ENCODE results near the gene CDH6.
"Not testable (repeated sequence)": the region's sequence is repeated elsewhere in the genome, so short reads cannot be mapped to it uniquely, and the experiment has no call there.

The CDH6 gene

GRCh38 chr5:31328040-31328733, 134.7 kb downstream of the CDH6 start:
- no peak for DNase-seq (ENCODE audit: low read depth in 3 of 3)

DNA sequence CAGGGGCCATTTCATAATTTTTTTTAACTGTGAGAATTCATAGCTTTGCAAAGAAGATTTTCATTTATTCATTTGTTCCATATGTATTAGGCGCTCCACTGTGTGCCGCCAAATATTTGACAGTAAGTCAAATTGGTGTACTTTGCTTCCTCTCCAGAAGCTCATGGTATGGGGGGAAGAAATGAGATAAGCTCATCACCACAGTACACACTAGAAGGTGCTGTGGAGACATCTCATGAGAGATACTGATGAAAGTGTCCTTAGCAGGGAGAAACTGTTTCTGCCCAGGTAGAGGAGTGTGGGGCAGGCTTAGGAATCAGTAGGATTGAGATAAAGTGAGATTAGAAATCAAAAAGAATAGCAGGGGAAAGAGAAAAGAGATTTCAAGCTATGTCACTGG, 136.2 kb downstream of the CDH6 start:
- no peak for DNase-seq (ENCODE audit: low read depth in 3 of 3)

- no peak for DNase-seq (ENCODE audit: low read depth in 3 of 3)
Measured at GRCh38 chr5:31332160-31332559, 138.7 kb downstream of the CDH6 start.

DNA sequence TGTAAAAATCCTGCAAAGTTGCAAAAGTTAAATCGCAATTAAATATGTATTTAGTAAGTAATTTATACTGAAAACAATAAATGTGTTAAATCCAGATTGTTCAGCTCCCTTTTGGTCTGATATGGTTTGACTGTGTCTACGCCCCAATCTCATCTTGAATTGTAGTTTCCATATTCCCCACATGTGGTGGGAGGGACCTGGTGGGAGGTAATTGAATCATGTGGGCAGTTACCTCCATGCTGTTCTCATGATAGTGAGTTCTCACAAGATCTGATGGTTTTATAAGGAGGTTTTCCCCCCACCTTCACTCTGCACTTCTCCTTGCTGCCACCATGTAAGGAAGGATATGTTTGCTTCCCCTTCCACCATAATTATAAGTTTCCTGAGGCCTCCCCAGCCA, 140.0 kb downstream of the CDH6 start:
- no peak for DNase-seq (ENCODE audit: low read depth in 3 of 3)

DNA sequence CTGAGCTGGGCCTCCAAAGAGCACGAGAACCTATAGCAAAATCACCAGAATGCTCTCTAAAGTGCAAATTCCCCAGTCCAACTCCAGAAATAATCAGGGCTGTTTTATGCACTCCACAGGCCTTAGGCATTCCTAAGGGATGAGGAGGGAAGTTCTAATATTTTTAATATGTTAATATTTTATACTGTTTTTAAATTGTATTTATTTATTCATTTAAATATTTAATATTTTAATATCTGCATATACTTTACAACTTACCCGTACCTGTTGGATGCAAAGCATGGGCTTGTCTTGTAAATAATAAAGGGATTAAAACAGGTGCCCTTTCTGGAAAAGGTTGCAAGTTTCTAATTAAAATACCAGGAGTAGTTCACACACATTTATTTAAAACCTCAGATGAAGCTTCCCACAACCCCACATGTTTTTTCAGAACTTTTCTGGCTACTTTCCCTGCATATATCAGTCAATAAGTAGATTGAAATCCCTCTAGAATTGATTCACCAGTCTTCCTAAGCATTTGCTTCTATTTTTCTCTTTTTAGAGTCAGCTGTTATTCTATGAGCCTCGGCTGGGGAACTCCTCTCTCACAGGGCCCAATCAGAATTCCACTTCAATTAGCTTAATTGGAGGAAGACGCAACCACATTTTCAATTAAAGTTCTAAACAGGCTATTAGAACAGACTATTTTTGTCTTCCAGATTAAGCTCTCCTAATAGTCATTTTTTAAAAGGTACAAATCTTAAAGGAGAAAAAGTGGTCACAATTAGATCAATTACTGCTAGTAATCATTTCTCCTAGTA, 140.8 kb downstream of the CDH6 start:
- no peak for DNase-seq (ENCODE audit: low read depth in 3 of 3)

GRCh38 chr5:31335456-31335855, 142.0 kb downstream of the CDH6 start:
- no peak for DNase-seq (ENCODE audit: low read depth in 3 of 3)

DNA sequence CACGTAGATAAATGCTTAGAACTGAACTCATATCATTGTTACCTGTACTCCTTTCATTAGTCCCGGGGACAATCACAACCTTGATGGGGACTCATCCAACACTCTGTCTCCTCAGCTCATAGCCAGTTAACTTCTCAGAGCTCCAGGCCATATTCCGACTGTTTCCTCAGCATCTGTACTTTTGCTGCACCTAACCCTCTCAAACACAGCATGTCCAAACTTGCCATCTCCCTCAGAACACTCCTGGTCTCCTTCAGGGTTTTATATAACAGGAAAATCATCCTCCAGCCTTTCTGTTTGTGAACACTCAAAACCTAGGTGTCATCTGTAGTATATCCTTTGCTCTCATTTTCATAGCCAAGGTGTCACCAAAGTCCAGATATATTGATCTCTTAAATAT, 150.5 kb downstream of the CDH6 start:
- DNase-seq (ENCODE audit: low read depth in 3 of 3): no peak

GRCh38 chr5:31346896-31347551, 153.5 kb downstream of the CDH6 start:
- no peak for DNase-seq (ENCODE audit: low read depth in 3 of 3)

GRCh38 chr5:31347552-31347905, 154.0 kb downstream of the CDH6 start:
- no peak for DNase-seq (ENCODE audit: low read depth in 3 of 3)

- DNase-seq (ENCODE audit: low read depth in 3 of 3): no peak
Measured at GRCh38 chr5:31350395-31350794, 156.9 kb downstream of the CDH6 start.

- DNase-seq (ENCODE audit: low read depth in 3 of 3): no peak
Measured at GRCh38 chr5:31355337-31355736, 161.9 kb downstream of the CDH6 start.

DNA sequence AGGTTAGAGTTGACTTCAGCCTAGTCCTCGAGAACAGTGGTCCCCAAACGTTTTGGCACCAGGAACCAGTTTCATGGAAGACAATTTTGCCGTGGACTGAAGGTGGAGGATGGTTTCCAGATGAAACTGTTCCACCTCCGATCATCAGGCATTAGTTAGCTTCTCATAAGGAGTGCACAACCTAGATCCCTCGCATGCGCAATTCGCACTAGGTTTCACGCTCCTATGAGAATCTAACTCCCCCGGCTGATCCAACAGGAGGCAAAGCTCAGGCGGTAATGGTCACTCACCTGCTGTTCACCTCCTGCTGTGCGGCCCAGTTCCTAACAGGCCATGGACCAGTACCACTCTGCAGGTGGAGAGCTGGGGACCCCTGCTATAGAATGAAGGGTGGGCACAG, 163.6 kb downstream of the CDH6 start:
- DNase-seq (ENCODE audit: low read depth in 3 of 3): no peak

- no peak for DNase-seq (ENCODE audit: low read depth in 3 of 3)
Measured at GRCh38 chr5:31359839-31360238, 166.4 kb downstream of the CDH6 start.

DNA sequence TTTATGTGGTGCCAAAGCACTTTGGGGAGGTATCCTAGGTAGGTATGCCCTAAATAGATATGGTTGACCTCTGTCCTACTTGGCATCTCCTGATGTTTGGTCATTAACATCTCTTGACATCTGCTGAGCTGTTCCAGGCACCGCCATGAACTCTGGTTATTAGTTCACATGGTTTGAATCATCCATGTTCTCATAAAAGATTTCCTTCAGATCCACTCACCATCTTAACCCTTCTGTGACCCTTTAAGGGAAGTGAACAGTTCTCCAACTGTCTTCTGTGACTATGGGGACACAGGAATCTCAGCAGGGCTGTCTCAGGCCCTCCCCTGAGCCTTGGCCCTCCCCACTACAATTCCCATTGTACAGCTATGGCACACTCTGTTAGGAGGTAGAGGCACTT, 167.7 kb downstream of the CDH6 start:
- no peak for DNase-seq (ENCODE audit: low read depth in 3 of 3)

DNA sequence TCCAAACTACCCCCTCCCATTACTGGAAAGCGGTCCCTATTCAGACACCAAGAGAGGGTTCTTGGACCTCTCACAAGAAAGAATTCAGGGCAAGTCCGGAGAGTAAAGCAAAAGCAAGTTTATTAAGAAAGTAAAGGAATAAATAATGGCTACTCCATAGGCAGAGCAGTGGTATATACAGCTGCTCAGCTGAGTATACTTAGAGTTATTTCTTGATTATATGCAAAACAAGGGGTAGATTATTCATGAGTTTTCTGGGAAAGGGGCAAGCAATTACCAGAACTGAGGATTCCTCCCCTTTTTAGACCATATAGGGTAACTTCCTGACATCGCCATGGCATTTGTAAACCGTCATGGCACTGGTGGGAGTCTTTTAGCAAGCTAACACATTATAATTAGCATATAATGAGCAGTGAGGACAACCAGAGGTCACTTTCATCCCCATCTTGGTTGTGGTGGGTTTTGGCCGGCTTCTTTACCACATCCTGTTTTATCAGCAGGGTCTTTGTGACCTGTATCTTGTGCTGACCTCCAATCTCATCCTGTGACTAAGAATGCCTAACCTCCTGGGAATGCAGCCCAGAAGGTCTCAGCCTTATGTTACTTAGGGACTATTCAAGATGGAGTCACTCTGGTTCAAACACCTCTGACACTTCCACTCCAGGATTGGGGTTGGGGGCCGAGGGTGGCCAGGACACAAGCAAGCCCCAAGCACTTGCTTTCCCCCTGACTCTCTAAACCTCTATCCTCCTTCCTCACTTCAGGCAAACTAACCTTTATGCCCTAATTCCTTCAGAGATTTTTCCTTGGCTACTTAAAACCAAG, 168.4 kb downstream of the CDH6 start:
- DNase-seq (ENCODE audit: low read depth in 3 of 3): not testable (repeated sequence)

GRCh38 chr5:31362529-31362900, 169.0 kb downstream of the CDH6 start:
- no peak for DNase-seq (ENCODE audit: low read depth in 3 of 3)

GRCh38 chr5:31362931-31363568, 169.6 kb downstream of the CDH6 start:
- no peak for DNase-seq (ENCODE audit: low read depth in 3 of 3)

DNA sequence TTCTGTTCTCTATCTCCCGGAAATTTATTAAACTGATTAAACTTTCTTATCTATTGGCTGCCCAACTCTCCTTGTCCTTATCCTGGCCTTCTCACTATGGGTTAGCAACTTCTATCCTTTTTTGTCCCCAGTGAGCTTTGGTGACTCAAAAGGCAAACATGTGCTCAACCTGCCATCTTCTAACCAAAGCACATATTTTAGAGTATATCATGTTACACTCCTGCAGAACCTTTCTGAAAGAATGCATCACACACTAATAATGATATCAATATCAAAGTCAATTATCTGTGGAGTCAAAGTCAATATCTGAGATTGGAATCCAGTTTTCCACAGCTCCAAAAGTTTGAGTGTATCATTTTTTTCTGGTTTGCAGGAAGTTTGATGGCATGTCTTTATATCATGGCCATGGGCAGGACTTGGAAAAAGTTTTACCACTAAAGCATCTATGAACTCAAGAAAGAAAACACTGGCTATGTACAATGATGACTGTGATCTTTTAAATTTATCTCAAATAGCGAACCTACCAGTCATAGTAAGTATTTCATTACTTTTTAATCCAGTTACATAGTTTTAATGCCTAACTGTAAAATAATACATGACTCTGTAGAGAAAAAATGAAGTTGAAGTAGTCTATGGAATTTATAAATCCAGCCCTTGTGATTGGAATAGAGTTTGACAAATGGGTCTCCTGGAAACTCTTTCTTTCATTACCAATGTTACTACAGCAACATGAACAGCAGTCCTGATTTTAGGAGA, 171.6 kb downstream of the CDH6 start:
- no peak for DNase-seq (ENCODE audit: low read depth in 3 of 3)

DNA sequence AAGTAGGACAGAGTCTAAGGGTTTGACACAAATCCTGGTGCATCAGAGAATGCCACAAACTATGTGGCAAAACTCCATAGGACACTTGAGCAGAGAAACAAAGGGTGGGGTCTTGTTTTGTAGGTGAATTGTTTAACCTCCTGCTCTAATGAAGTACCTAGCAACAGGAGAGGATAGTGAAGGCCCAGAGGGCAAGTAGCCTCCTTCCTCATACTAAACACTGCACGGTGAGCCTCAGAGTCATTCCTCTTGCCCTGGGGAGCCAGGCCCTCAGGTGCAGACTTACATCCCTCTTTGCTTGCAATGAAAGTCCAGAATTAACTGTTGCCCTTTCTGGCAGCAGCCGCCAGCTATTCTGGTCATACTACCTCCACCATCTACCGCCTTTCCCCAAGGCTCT, 172.3 kb downstream of the CDH6 start:
- no peak for DNase-seq (ENCODE audit: low read depth in 3 of 3)

DNA sequence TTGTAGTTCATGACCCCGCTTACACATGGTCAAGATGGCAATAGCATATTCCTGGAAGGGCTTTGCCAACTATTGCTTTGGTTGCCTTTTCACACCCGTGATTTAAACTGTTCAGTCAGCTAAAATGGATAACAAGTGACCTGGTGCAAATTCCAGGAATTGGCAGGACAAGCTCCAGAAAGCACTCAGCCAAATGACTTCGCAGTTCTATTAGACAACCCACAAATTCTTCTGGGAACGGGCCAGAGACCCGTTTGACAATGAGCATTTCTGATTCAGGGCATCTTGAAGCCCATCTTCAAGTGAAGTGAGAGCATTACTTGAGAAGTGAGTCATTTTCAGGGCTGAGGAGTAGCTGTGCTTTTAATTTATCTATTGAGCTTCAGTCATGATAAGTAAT, 173.5 kb downstream of the CDH6 start:
- no peak for DNase-seq (ENCODE audit: low read depth in 3 of 3)

GRCh38 chr5:31372124-31372523, 178.6 kb downstream of the CDH6 start:
- DNase-seq (ENCODE audit: low read depth in 3 of 3): no peak
